ENCODE data around the gene KRT3. TPM values are rescaled to one million over a fixed set of nuclear protein-coding genes. Genes with fewer than 3 reads are reported as not detected.

The KRT3 gene
- total RNA-seq, 1 experiment from 2014 or later = not detected

- no peak overlapping the region for H3K4me3 Mint-ChIP-seq
- DNase-seq (ENCODE audit: low spot score) (no peak), ATAC-seq (no peak)
- H3K4me1 Mint-ChIP-seq = no peaks in the 10 kb centered on the region
- no peaks in the 10 kb centered on the region for H3K36me3 Mint-ChIP-seq
- no peaks in the 10 kb centered on the region for H3K9me3 Mint-ChIP-seq
- H3K27me3 Mint-ChIP-seq (ENCODE audit: low read depth) = no peaks in the 10 kb centered on the region
- ChIA-PET CTCF (interaction anchor here (1.3 to 1.7 kb wide), 3 partner anchors 15 to 59 kb away, joined by 3 to 6 read pairs (median 4); no protein-coding TSS in a partner anchor), POLR2A (no interaction called here)
- TF ChIP-seq IRF2 (CRISPR knock-in tag; IDR thresholded peaks at IDR 0.05; ENCODE audit: borderline replicate concordance, low read depth) (no peak), ATF3 (CRISPR knock-in tag; conservative IDR thresholded peaks at IDR 0.05) (no peak), KAT7 (CRISPR knock-in tag; IDR thresholded peaks at IDR 0.05; ENCODE audit: borderline replicate concordance) (no peak), MXD4 (CRISPR knock-in tag; IDR thresholded peaks at IDR 0.05; ENCODE audit: borderline replicate concordance) (no peak), CREB1 (CRISPR knock-in tag; IDR thresholded peaks at IDR 0.05) (no peak), USF2 (CRISPR knock-in tag; IDR thresholded peaks at IDR 0.05) (no peak), RORB (CRISPR knock-in tag; IDR thresholded peaks at IDR 0.05) (no peak), RELA (CRISPR knock-in tag; IDR thresholded peaks at IDR 0.05; ENCODE audit: borderline replicate concordance) (no peak)
- H3K27ac Mint-ChIP-seq = peak overlapping the region; percentile 31; the same call in 1 of the 2 replicates
Observed at GRCh38 chr12:52820521-52820920, 24.6 kb upstream of the KRT3 start.

DNA sequence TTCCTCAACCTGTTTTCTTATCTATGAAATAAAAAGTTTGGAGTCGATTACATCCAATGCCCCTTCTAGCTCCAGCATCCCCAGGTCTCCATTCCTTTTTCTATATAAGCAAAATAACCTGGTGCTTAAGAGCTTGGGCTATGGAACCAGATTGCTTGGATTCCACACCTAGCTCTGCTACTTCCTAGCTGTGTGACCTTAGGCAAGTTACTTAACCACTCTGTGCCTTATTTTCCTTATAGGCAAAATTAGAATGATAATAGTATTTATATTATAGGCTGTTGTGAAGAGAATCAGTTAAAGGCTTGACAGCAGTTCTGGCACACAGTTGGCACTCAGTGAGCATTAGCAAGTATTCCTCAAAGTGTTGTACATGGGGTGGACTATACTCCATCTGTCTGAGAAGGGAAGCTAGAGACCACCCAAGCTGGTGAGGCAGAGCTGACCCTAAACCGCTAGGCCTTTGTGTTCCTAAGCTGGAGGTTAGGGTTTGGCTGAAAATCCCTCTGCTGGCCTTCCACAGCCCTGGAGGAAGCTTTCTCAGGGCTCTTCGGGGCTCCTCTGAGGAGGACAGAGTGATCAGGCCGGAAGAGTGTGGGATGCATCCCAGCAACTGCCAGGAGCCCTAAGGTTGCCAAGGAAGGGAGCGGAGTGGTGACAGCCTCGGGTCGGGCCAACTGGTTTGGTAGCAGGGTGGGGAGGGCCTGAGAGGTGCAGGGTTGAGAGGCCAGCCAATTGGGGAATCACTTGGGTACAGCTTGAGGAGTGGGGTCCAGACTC is 24.0 kb upstream of the KRT3 start:
- no peaks in the 10 kb centered on the region for H3K4me1 Mint-ChIP-seq
- CTCF ChIA-PET = interaction anchor here (1.3 to 1.7 kb wide), 3 partner anchors 14 to 60 kb away, joined by 3 to 6 read pairs (median 4); no protein-coding TSS in a partner anchor

More for the DNA sequence above, 24.0 kb upstream of the KRT3 start:
- Mint-ChIP-seq H3K36me3 (no peaks in the 10 kb centered on the region), H3K27ac (no peak overlapping the region), H3K4me3 (no peak overlapping the region), H3K9me3 (no peaks in the 10 kb centered on the region), H3K27me3 (ENCODE audit: low read depth) (no peaks in the 10 kb centered on the region)
- POLR2A ChIA-PET = no interaction called here
- ATAC-seq (no peak), DNase-seq (ENCODE audit: low spot score) (no peak)
- TF ChIP-seq, protein P1, sequence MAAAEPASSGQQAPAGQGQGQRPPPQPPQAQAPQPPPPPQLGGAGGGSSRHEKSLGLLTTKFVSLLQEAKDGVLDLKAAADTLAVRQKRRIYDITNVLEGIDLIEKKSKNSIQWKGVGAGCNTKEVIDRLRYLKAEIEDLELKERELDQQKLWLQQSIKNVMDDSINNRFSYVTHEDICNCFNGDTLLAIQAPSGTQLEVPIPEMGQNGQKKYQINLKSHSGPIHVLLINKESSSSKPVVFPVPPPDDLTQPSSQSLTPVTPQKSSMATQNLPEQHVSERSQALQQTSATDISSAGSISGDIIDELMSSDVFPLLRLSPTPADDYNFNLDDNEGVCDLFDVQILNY (CRISPR knock-in tag; IDR thresholded peaks at IDR 0.05) = no peak
- no peak for TF ChIP-seq ZBTB43 (CRISPR knock-in tag; IDR thresholded peaks at IDR 0.05)
- TF ChIP-seq, protein P2, sequence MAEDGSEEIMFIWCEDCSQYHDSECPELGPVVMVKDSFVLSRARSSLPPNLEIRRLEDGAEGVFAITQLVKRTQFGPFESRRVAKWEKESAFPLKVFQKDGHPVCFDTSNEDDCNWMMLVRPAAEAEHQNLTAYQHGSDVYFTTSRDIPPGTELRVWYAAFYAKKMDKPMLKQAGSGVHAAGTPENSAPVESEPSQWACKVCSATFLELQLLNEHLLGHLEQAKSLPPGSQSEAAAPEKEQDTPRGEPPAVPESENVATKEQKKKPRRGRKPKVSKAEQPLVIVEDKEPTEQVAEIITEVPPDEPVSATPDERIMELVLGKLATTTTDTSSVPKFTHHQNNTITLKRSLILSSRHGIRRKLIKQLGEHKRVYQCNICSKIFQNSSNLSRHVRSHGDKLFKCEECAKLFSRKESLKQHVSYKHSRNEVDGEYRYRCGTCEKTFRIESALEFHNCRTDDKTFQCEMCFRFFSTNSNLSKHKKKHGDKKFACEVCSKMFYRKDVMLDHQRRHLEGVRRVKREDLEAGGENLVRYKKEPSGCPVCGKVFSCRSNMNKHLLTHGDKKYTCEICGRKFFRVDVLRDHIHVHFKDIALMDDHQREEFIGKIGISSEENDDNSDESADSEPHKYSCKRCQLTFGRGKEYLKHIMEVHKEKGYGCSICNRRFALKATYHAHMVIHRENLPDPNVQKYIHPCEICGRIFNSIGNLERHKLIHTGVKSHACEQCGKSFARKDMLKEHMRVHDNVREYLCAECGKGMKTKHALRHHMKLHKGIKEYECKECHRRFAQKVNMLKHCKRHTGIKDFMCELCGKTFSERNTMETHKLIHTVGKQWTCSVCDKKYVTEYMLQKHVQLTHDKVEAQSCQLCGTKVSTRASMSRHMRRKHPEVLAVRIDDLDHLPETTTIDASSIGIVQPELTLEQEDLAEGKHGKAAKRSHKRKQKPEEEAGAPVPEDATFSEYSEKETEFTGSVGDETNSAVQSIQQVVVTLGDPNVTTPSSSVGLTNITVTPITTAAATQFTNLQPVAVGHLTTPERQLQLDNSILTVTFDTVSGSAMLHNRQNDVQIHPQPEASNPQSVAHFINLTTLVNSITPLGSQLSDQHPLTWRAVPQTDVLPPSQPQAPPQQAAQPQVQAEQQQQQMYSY (CRISPR knock-in tag; IDR thresholded peaks at IDR 0.05) = no peak
- no peak for TF ChIP-seq ETV6 (CRISPR knock-in tag; IDR thresholded peaks at IDR 0.05)
- TF ChIP-seq, protein P3, sequence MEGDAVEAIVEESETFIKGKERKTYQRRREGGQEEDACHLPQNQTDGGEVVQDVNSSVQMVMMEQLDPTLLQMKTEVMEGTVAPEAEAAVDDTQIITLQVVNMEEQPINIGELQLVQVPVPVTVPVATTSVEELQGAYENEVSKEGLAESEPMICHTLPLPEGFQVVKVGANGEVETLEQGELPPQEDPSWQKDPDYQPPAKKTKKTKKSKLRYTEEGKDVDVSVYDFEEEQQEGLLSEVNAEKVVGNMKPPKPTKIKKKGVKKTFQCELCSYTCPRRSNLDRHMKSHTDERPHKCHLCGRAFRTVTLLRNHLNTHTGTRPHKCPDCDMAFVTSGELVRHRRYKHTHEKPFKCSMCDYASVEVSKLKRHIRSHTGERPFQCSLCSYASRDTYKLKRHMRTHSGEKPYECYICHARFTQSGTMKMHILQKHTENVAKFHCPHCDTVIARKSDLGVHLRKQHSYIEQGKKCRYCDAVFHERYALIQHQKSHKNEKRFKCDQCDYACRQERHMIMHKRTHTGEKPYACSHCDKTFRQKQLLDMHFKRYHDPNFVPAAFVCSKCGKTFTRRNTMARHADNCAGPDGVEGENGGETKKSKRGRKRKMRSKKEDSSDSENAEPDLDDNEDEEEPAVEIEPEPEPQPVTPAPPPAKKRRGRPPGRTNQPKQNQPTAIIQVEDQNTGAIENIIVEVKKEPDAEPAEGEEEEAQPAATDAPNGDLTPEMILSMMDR (IDR thresholded peaks at IDR 0.05) = no peak

All from WTC11 (cell line).